Left forelimb (tissue), 1 donor: ENCODE measurements around the gene C12orf60.

Source experiments
- DNase-seq: peaks from one replicate; pipeline ENCODE4 v3.0.0-alpha.2; 2018; ENCODE audit warnings: low spot score

Gene C12orf60

GRCh38 chr12:14776236-14776961 is 27.1 kb upstream of the C12orf60 start:
- no peak for DNase-seq

- DNase-seq = no peak
Measured at GRCh38 chr12:14777271-14777670, 26.2 kb upstream of the C12orf60 start.

DNA sequence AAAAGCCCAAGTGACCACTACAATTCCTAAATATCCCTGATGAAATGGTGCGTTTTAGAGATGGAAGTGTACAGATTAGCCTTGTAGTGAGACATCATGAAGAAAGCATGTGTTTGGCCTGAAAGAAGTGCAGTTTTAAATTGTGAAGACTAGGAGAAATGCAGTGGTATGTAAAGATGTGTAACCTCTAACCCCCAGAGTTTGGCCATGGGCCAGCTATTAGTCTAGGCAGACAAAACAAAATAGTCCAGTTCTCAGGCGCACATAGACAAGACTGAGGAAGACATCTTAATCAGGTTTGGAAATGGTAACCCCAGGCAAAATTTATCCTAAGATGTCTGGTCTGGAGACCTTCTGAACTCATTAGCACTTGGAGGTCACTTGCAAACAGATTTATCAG is 23.6 kb upstream of the C12orf60 start:
- DNase-seq = no peak

DNA sequence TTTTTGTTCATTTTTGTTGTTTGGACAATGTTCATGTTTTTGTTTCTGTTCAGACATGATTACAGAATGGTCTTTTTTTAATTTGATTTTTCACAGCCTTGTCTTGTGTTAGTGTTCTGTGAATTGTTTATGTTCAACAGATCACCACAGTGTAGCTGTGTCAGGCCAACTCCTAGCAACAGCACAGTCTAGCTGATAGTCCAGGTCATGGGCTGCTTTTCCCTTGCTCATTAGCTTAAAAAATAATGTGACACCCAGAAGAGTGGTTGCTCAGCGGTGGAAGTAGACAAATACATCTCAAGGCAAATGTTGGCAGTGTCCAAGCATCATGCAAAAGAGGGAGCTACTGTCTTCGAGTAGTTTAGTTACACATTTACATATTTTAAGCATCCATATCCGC is 22.6 kb upstream of the C12orf60 start:
- no peak for DNase-seq

- DNase-seq = no peak
Measured at GRCh38 chr12:14781563-14781962, 21.9 kb upstream of the C12orf60 start.

DNA sequence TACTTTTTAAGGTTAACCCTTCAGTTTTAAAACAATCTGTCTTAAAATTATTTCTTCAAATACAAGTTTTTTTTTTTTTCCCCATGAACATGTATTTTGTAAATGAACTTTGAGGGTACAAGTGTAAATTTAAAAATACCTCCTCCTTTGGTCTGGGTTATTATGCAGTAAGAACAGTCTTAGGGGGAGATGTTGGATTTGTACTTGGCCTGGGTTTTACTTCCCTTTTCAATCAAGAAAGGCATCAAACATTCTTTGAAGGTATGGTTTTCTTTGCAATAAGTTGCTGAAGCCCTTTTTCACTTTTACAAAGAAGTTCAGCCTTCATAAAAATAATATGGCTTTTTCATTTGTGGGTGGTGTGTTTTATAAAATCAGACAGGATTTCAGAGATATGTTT is 20.7 kb upstream of the C12orf60 start:
- no peak for DNase-seq

GRCh38 chr12:14784471-14784870 is 19.0 kb upstream of the C12orf60 start:
- DNase-seq = no peak

GRCh38 chr12:14785568-14785967 is 17.9 kb upstream of the C12orf60 start:
- no peak for DNase-seq

GRCh38 chr12:14795028-14795448 is 8.4 kb upstream of the C12orf60 start:
- no peak for DNase-seq

- no peak for DNase-seq
Measured at GRCh38 chr12:14802247-14802646, 1.2 kb upstream of the C12orf60 start.

DNA sequence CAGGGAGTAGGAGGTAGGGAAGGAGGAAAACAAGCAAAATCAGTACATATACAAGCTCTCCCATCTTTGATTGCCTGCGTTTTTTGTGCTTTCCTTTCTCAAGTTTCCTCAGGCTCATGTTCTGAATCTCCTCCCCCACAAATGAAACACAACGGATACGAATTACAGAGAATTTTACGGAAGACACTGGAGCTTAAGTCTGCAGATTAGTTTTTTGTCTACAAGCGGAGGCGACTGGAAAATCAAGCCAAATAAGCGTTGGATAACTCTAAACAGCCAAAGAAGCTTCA is 804 bp upstream of the C12orf60 start:
- no peak for DNase-seq

DNA sequence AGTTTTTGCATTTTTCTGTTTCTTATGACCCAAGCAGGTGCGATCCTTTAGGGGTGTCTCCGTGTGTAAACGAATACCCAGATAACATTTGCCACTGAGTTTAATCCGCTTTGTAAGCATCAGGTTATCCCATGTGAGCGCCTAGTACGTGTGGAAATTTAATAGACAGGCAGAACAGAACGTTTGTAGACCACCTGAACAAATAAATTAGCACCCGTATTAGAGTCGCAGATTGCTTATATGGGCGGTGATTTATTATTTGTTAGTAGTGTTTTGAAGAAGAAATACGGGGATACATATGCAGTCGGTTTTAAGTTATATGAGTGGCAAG is 325 bp downstream of the C12orf60 start:
- DNase-seq = no peak

DNA sequence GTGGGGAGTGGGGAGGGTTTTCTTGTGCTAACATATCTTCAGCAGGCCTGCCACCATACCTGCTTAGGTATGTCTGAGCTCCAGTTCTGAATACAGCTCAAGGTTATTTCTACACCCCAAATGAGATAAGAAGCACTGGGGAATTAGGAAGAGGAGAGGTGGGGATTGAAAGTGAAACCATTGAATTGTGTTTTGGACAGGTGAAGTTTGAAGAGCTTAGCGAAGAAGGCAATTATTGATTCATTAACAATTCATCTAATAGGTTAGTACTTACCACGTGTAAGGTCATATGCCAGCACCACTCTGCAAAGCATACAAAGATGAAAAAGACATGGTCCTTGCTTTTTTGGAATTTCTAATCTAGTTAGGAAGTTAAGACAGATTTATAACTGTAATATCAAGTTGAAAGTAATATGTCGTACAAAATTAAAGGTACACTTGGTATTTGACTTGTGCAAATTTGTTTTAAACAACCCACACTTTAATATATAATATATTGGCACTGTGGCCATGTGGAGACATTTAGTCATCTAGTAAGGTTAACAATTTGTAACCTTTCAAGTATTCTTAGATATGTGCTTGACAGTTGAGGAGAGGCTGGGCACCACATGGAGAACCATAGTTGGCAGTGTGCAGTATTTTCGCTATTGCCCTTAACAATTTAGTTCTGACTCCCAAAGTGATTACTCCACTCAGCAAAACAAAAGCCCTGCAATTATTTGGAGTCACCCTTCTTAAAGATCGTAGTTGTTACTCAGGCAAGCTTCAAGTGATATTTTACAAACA is 6.9 kb downstream of the C12orf60 start:
- DNase-seq = no peak

GRCh38 chr12:14810953-14811483 is 7.5 kb downstream of the C12orf60 start:
- DNase-seq = no peak

DNA sequence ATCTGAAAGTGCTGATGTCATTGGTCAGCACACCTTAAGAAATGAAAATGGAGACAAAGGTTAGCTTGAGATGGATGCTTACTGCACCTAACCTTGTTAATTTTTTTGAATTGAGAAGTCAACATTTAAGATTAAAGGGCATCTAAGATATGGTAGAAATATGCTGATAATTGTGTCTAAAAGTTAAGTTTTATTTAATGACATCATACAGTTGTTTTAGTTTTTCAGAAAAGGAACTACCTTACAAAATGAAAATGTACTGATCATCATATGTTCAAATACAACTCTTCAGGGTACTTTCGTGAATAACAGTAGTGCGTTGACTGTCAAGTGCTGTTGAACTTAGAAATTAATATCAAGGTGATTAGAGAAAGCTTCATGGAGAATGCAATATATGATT is 8.0 kb downstream of the C12orf60 start:
- DNase-seq = no peak

DNA sequence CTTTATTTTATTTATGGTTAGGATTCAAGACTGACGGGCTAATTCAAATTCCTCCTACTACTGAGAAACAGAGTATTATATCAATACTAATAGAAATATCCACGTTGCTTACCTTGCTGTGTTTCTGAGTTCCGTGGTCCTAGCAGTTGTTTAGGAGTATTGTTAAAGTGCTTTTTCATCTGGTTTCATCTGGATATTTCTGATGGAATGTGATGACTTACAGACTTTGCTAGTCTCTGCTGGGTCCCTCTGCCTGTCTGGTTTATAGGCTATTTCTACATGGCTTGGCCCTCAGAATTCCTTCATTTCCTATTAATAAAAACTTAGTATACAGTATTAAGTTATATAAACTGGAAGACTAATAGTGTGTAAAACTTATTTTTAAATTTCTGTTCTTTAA is 10.5 kb downstream of the C12orf60 start, which contains the start of gene SMCO3:
SMCO3 (minus strand) TSS at position 169 of the 400 bp plus-strand sequence. CDS start 7,502 bp downstream, outside the sequence.
- DNase-seq = no peak

GRCh38 chr12:14824012-14824634 is 20.7 kb downstream of the C12orf60 start:
- no peak for DNase-seq

GRCh38 chr12:14825256-14825655 is 21.8 kb downstream of the C12orf60 start:
- DNase-seq = no peak

DNA sequence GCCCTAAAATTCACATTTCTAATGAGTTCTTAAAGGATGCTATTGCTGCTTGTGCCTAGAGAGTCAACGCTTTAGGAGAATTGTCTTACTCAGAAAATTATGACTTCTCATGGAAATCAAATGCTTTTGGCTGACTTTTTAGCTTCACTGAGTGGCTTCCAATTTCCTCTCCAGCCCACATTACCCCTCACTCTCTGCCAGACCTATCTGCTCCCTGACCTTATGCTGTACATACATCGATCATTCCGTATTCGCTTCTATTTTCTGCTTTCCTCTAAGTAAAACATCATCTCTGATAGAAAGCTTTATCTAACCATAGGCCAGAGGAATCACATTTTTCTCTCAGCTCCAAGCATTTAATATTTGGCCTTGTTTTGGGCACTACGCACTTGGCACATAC is 23.0 kb downstream of the C12orf60 start:
- no peak for DNase-seq

GRCh38 chr12:14827043-14827442 is 23.6 kb downstream of the C12orf60 start:
- DNase-seq = no peak

- no peak for DNase-seq
Measured at GRCh38 chr12:14828892-14829291, 25.4 kb downstream of the C12orf60 start.

DNA sequence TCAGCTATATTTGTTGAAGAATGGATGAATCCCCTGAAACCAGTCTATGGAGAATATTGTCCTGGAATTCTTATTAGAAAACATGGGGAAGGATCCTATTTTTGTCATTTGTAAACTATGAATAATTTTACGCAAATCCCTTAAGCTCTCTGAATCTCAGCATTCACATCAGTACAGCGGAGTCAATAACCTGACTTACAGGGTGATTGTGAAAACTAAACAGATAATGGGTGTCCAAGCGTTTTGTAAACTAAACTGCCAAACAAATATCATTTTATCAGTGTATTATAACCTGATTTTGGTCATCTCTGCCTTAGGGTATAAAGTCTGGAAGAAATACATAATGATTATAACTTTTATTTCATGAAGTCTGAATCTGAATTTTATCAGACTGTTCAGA is 29.9 kb downstream of the C12orf60 start:
- DNase-seq = no peak

GRCh38 chr12:14833952-14834351 is 30.5 kb downstream of the C12orf60 start:
- no peak for DNase-seq
